WTC11 (cell line): Measurements from ENCODE around the gene APOE. TPM values are rescaled to one million over a fixed set of nuclear protein-coding genes. Genes with fewer than 3 reads are reported as not detected.

Experiments
- ATAC-seq: fragments of 200-7000 bp; cut with Tn5 transposase; 2 replicates; pipeline ENCODE4 v1.10.0; 2021; ENCODE audit warnings: mild to moderate bottlenecking, moderate library complexity
- CTCF ChIA-PET: fragments of 300-600 bp; sonication (Branson Sonifier 250); formaldehyde crosslinking; loops from one replicate; lab custom pipeline; 2021; ENCODE audit warnings: antibody characterized with exemption; lab: Charles Lee
- POLR2A ChIA-PET: fragments of 350-600 bp; sonication (Branson Sonifier 250); formaldehyde crosslinking; loops from one replicate; lab custom pipeline; 2021; ENCODE audit warnings: antibody characterized with exemption; lab: Charles Lee
- DNase-seq: peaks from one replicate; pipeline ENCODE4 v3.0.0; 2021; ENCODE audit warnings: low spot score
- H3K27ac Mint-ChIP-seq: 2 replicates; pipeline ENCODE4 v1.8.0; 2021; ENCODE audit warnings: mixed read lengths
- H3K27me3 Mint-ChIP-seq: 2 replicates; pipeline ENCODE4 v1.8.0; 2021; ENCODE audit warnings: low read depth, mild to moderate bottlenecking, moderate library complexity, mixed read lengths
- H3K36me3 Mint-ChIP-seq: 2 replicates; pipeline ENCODE4 v1.8.0; 2021; ENCODE audit warnings: mixed read lengths
- H3K4me1 Mint-ChIP-seq: 2 replicates; pipeline ENCODE4 v1.8.0; 2022; ENCODE audit warnings: mixed read lengths
- H3K4me3 Mint-ChIP-seq: 2 replicates; pipeline ENCODE4 v1.8.0; 2021; ENCODE audit warnings: mild to moderate bottlenecking, moderate library complexity, mixed read lengths
- H3K9me3 Mint-ChIP-seq: 2 replicates; pipeline ENCODE4 v1.8.0; 2021; ENCODE audit warnings: mixed read lengths
- ATF3 ChIP-seq: sonication (generic); formaldehyde crosslinking; conservative IDR thresholded peaks from 2 replicates; pipeline ENCODE4 v1.8.1; 2022; ENCODE audit warnings: mild to moderate bottlenecking, missing genetic modification reagents
- E2F1 ChIP-seq: sonication (generic); formaldehyde crosslinking; IDR thresholded peaks from 2 replicates; pipeline ENCODE4 v1.8.0; 2022; ENCODE audit warnings: mild to moderate bottlenecking, missing genetic modification reagents
- EMX1 ChIP-seq: fragments of 250-450 bp; sonication (Bioruptor Pico); IDR thresholded peaks from 2 replicates; pipeline ENCODE4 v1.8.0; 2021; ENCODE audit warnings: mild to moderate bottlenecking
- ERG ChIP-seq: fragments of 250-450 bp; sonication (Bioruptor Pico); IDR thresholded peaks from 2 replicates; pipeline ENCODE4 v1.8.0; 2021; ENCODE audit warnings: mild to moderate bottlenecking
- ETV6 ChIP-seq: sonication (generic); formaldehyde crosslinking; IDR thresholded peaks from 2 replicates; pipeline ENCODE4 v1.8.1; 2022; ENCODE audit warnings: mild to moderate bottlenecking, missing genetic modification reagents
- JUN ChIP-seq: sonication (generic); formaldehyde crosslinking; IDR thresholded peaks from 2 replicates; pipeline ENCODE4 v1.8.0; 2023; ENCODE audit warnings: mild to moderate bottlenecking, missing genetic modification reagents
- NR3C1 ChIP-seq: sonication (generic); formaldehyde crosslinking; conservative IDR thresholded peaks from 2 replicates; pipeline ENCODE4 v1.8.1; 2023; ENCODE audit warnings: low read depth, mild to moderate bottlenecking, missing genetic modification reagents
- OVOL2 ChIP-seq: fragments of 250-450 bp; sonication (Bioruptor Pico); IDR thresholded peaks from 2 replicates; pipeline ENCODE4 v1.9.0; 2021; ENCODE audit warnings: mild to moderate bottlenecking, borderline replicate concordance
- PREB ChIP-seq: sonication (generic); formaldehyde crosslinking; IDR thresholded peaks from 2 replicates; pipeline ENCODE4 v1.8.1; 2022; ENCODE audit warnings: mild to moderate bottlenecking, missing genetic modification reagents, moderate library complexity, borderline replicate concordance
- PRRX2 ChIP-seq: fragments of 250-450 bp; sonication (Bioruptor Pico); IDR thresholded peaks from 2 replicates; pipeline ENCODE4 v1.8.0; 2021; ENCODE audit warnings: mild to moderate bottlenecking
- RELA ChIP-seq: sonication (generic); formaldehyde crosslinking; IDR thresholded peaks from 2 replicates; pipeline ENCODE4 v1.8.1; 2022; ENCODE audit warnings: missing genetic modification reagents, mild to moderate bottlenecking, borderline replicate concordance
- TP53 ChIP-seq: sonication (generic); formaldehyde crosslinking; IDR thresholded peaks from 2 replicates; pipeline ENCODE4 v1.8.1; 2023; ENCODE audit warnings: mild to moderate bottlenecking, missing genetic modification reagents
- ZNF219 ChIP-seq: sonication (generic); formaldehyde crosslinking; IDR thresholded peaks from 2 replicates; pipeline ENCODE4 v1.8.0; 2023; ENCODE audit warnings: missing genetic modification reagents, mild to moderate bottlenecking, borderline replicate concordance
- ZNF423 ChIP-seq: fragments of 250-450 bp; sonication (Bioruptor Pico); IDR thresholded peaks from 2 replicates; pipeline ENCODE4 v2.1.2; 2022; ENCODE audit warnings: mild to moderate bottlenecking, moderate library complexity
- total RNA-seq: library from RNA; stranded (reverse); gene quantifications from 3 replicates; pipeline ENCODE4 v1.2.3, GENCODE V29; 2021
- TF ChIP-seq, protein P1 (sequence below): sonication (generic); formaldehyde crosslinking; IDR thresholded peaks from 2 replicates; pipeline ENCODE4 v1.8.0; 2022; ENCODE audit warnings: mild to moderate bottlenecking, missing genetic modification reagents
- TF ChIP-seq, protein P2 (sequence below): sonication (generic); formaldehyde crosslinking; IDR thresholded peaks from 2 replicates; pipeline ENCODE4 v1.8.1; 2023; ENCODE audit warnings: mild to moderate bottlenecking, missing genetic modification reagents
- TF ChIP-seq, protein P3 (sequence below): sonication (generic); formaldehyde crosslinking; IDR thresholded peaks from 2 replicates; pipeline ENCODE4 v1.8.0; 2023; ENCODE audit warnings: missing genetic modification reagents
- TF ChIP-seq, protein P4 (sequence below): sonication (generic); formaldehyde crosslinking; IDR thresholded peaks from 2 replicates; pipeline ENCODE4 v1.8.0; 2022; ENCODE audit warnings: missing genetic modification reagents
- TF ChIP-seq, protein P5 (sequence below): fragments of 250-450 bp; sonication (Bioruptor Pico); IDR thresholded peaks from 2 replicates; pipeline ENCODE4 v1.9.0; 2021; ENCODE audit warnings: mild to moderate bottlenecking, borderline replicate concordance

APOE gene
- total RNA-seq, 1 experiment from 2014 or later: 824 TPM

- TF ChIP-seq, protein P1, sequence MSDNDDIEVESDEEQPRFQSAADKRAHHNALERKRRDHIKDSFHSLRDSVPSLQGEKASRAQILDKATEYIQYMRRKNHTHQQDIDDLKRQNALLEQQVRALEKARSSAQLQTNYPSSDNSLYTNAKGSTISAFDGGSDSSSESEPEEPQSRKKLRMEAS (CRISPR knock-in tag): no peak
- TF ChIP-seq, protein P2, sequence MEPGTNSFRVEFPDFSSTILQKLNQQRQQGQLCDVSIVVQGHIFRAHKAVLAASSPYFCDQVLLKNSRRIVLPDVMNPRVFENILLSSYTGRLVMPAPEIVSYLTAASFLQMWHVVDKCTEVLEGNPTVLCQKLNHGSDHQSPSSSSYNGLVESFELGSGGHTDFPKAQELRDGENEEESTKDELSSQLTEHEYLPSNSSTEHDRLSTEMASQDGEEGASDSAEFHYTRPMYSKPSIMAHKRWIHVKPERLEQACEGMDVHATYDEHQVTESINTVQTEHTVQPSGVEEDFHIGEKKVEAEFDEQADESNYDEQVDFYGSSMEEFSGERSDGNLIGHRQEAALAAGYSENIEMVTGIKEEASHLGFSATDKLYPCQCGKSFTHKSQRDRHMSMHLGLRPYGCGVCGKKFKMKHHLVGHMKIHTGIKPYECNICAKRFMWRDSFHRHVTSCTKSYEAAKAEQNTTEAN: no peak
- TF ChIP-seq ZNF423 (CRISPR knock-in tag) (no peak), PREB (CRISPR knock-in tag) (no peak), E2F1 (CRISPR knock-in tag) (no peak)
Observed at GRCh38 chr19:44856421-44857083, 49.0 kb upstream of the APOE start (continued).

GRCh38 chr19:44857837-44858236 lies 47.8 kb upstream of the APOE start:
- no peak for DNase-seq
- Mint-ChIP-seq H3K27ac (peak overlapping the region; percentile 79; the same call in 1 of the 2 replicates), H3K4me1 (peaks cover 8% of the 10 kb centered on the region), H3K9me3 (peaks cover 12% of the 10 kb centered on the region), H3K27me3 (no peaks in the 10 kb centered on the region), H3K4me3 (no peak overlapping the region), H3K36me3 (peaks cover 45% of the 10 kb centered on the region)
- CTCF ChIA-PET: interaction anchor here (0.6 to 1.6 kb wide), 2 partner anchors 9 to 14 kb away, joined by 3 read pairs; no protein-coding TSS in a partner anchor
- no peak for ATAC-seq
- POLR2A ChIA-PET: no interaction called here
- TF ChIP-seq, protein P3, sequence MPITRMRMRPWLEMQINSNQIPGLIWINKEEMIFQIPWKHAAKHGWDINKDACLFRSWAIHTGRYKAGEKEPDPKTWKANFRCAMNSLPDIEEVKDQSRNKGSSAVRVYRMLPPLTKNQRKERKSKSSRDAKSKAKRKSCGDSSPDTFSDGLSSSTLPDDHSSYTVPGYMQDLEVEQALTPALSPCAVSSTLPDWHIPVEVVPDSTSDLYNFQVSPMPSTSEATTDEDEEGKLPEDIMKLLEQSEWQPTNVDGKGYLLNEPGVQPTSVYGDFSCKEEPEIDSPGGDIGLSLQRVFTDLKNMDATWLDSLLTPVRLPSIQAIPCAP (CRISPR knock-in tag): no peak
- TF ChIP-seq ERG (no peak), RELA (no peak), TP53 (CRISPR knock-in tag) (no peak), NR3C1 (CRISPR knock-in tag) (no peak), ZNF219 (CRISPR knock-in tag) (no peak), ATF3 (CRISPR knock-in tag) (no peak), PRRX2 (no peak), EMX1 (CRISPR knock-in tag) (no peak), JUN (CRISPR knock-in tag) (no peak), OVOL2 (CRISPR knock-in tag) (no peak), ETV6 (CRISPR knock-in tag) (no peak)
- TF ChIP-seq, protein P4, sequence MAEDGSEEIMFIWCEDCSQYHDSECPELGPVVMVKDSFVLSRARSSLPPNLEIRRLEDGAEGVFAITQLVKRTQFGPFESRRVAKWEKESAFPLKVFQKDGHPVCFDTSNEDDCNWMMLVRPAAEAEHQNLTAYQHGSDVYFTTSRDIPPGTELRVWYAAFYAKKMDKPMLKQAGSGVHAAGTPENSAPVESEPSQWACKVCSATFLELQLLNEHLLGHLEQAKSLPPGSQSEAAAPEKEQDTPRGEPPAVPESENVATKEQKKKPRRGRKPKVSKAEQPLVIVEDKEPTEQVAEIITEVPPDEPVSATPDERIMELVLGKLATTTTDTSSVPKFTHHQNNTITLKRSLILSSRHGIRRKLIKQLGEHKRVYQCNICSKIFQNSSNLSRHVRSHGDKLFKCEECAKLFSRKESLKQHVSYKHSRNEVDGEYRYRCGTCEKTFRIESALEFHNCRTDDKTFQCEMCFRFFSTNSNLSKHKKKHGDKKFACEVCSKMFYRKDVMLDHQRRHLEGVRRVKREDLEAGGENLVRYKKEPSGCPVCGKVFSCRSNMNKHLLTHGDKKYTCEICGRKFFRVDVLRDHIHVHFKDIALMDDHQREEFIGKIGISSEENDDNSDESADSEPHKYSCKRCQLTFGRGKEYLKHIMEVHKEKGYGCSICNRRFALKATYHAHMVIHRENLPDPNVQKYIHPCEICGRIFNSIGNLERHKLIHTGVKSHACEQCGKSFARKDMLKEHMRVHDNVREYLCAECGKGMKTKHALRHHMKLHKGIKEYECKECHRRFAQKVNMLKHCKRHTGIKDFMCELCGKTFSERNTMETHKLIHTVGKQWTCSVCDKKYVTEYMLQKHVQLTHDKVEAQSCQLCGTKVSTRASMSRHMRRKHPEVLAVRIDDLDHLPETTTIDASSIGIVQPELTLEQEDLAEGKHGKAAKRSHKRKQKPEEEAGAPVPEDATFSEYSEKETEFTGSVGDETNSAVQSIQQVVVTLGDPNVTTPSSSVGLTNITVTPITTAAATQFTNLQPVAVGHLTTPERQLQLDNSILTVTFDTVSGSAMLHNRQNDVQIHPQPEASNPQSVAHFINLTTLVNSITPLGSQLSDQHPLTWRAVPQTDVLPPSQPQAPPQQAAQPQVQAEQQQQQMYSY (CRISPR knock-in tag): no peak
- TF ChIP-seq, protein P2: no peak
- TF ChIP-seq, protein P5, sequence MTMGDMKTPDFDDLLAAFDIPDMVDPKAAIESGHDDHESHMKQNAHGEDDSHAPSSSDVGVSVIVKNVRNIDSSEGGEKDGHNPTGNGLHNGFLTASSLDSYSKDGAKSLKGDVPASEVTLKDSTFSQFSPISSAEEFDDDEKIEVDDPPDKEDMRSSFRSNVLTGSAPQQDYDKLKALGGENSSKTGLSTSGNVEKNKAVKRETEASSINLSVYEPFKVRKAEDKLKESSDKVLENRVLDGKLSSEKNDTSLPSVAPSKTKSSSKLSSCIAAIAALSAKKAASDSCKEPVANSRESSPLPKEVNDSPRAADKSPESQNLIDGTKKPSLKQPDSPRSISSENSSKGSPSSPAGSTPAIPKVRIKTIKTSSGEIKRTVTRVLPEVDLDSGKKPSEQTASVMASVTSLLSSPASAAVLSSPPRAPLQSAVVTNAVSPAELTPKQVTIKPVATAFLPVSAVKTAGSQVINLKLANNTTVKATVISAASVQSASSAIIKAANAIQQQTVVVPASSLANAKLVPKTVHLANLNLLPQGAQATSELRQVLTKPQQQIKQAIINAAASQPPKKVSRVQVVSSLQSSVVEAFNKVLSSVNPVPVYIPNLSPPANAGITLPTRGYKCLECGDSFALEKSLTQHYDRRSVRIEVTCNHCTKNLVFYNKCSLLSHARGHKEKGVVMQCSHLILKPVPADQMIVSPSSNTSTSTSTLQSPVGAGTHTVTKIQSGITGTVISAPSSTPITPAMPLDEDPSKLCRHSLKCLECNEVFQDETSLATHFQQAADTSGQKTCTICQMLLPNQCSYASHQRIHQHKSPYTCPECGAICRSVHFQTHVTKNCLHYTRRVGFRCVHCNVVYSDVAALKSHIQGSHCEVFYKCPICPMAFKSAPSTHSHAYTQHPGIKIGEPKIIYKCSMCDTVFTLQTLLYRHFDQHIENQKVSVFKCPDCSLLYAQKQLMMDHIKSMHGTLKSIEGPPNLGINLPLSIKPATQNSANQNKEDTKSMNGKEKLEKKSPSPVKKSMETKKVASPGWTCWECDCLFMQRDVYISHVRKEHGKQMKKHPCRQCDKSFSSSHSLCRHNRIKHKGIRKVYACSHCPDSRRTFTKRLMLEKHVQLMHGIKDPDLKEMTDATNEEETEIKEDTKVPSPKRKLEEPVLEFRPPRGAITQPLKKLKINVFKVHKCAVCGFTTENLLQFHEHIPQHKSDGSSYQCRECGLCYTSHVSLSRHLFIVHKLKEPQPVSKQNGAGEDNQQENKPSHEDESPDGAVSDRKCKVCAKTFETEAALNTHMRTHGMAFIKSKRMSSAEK: no peak
